Calu3 (cell line): ENCODE results near the gene CNKSR1. TPM values are rescaled to one million over a fixed set of nuclear protein-coding genes. Genes with fewer than 3 reads are reported as not detected.

Experiments used
- Bru-seq: library from RNA; stranded (reverse); fragments of 400-500 nt; gene quantifications from one replicate; lab custom pipeline; 2021; lab: Mats Ljungman, UMichigan
- BruChase-seq, 2 experiments: library from RNA; stranded (reverse); fragments of 400-500 nt; gene quantifications; one replicate each; lab custom pipeline; 2021; lab: Mats Ljungman, UMichigan
- BruUV-seq: library from RNA; stranded (reverse); fragments of 400-500 nt; replicated peaks from 2 replicates; lab custom pipeline; 2021; lab: Mats Ljungman, UMichigan
- CTCF ChIA-PET: fragments of 300-600 bp; sonication (Branson Sonifier 250); formaldehyde crosslinking; loops from one replicate; lab custom pipeline; 2022; ENCODE audit warnings: antibody characterized with exemption; lab: Charles Lee
- DNase-seq: peaks from one replicate; pipeline ENCODE4 v3.0.0; 2022
- H3K27ac Mint-ChIP-seq: one replicate; pipeline ENCODE4 v1.8.0; 2022; ENCODE audit warnings: mixed read lengths; ENCODE audit not compliant: unreplicated experiment
- H3K27me3 Mint-ChIP-seq: one replicate; pipeline ENCODE4 v1.8.0; 2022; ENCODE audit warnings: mixed read lengths; ENCODE audit not compliant: unreplicated experiment
- H3K36me3 Mint-ChIP-seq: one replicate; pipeline ENCODE4 v1.8.0; 2022; ENCODE audit warnings: mild to moderate bottlenecking, moderate library complexity, mixed read lengths; ENCODE audit not compliant: insufficient read depth, unreplicated experiment
- H3K4me1 Mint-ChIP-seq: one replicate; pipeline ENCODE4 v1.8.0; 2022; ENCODE audit warnings: mild to moderate bottlenecking, low read depth, mixed read lengths; ENCODE audit not compliant: unreplicated experiment
- H3K4me3 Mint-ChIP-seq: one replicate; pipeline ENCODE4 v1.8.0; 2022; ENCODE audit warnings: mild to moderate bottlenecking, low read depth, moderate library complexity, mixed read lengths; ENCODE audit not compliant: unreplicated experiment
- H3K9me3 Mint-ChIP-seq: one replicate; pipeline ENCODE4 v1.8.0; 2022; ENCODE audit warnings: low read depth, mixed read lengths; ENCODE audit not compliant: unreplicated experiment
- CTCF ChIP-seq: fragments of 200-600 bp; IDR thresholded peaks from one replicate; pipeline ENCODE4 v1.8.0; 2022; ENCODE audit warnings: antibody characterized with exemption; ENCODE audit not compliant: unreplicated experiment
- intact Hi-C: fragments of 100-400 bp; cut with micrococcal nuclease; formaldehyde crosslinking; loops from one replicate; pipeline ENCODE4 v1.10.0; 2022; ENCODE audit not compliant: unreplicated experiment
- long read RNA-seq: library from polyadenylated mRNA; stranded (forward); transcript quantifications from one replicate; pipeline ENCODE4 v2.0.0, GENCODE V29; 2022
- total RNA-seq: library from RNA; stranded (reverse); gene quantifications from 2 replicates; pipeline ENCODE4 v1.2.3, GENCODE V29; 2022

CNKSR1 gene
- 28.1 and 30.6 TPM in 2 replicates for total RNA-seq
- Bru-seq, nascent RNA: percentile 48 among the genes with signal in this experiment
- BruChase-seq, experiment 1, labeled RNA remaining after a 6-hour chase: percentile 61 among the genes with signal in this experiment
- BruChase-seq, experiment 2, labeled RNA remaining after a 2-hour chase: percentile 67 among the genes with signal in this experiment
- long read RNA-seq, transcript CNKSR1-201 (21 exons, 2,625 nt): major isoform, 9 of 33 reads
- long read RNA-seq, partial matches to known transcripts: 6 of 33 reads
- long read RNA-seq, other reads (novel, unspliced or antisense): 13 of 33 reads

DNA sequence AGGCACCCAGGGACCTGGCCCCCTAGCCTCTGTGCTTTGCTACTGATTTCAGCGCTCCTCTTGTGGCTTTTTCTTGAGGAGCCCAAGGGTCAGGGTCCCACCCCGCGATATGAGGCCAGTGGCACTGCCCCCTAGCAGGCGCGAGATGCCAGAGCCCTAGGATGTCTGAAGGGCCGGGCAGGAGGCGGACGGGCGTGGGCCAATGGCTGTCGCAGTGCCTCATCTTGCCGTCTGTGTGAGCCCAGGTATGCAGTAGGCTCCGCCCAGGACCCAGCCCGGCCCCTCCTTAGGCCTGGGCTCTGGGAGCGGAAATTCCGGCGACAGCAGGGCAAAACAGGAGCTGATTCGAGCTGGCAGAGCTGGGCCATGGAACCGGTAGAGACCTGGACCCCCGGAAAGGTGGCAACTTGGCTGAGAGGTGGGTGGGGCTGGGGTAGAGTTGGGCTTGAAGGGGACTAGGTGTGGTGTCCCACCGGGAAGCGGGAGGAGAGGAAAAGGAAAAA is at the start of gene CNKSR1:
TSS of gene CNKSR1 (plus strand) at position 310 of the 503 bp plus-strand sequence. CDS start at position 367, 57 bp downstream.
- peak; percentile 39 for TF ChIP-seq CTCF
- H3K27me3 Mint-ChIP-seq: no peaks in the 10 kb centered on the region
- no TSS peak for BruUV-seq
- H3K4me1 Mint-ChIP-seq: peaks cover 11% of the 10 kb centered on the region
- H3K36me3 Mint-ChIP-seq: peaks cover 19% of the 10 kb centered on the region
- intact Hi-C loops: loop anchor here (10.0 kb wide), 1 partner anchor 48 kb away; no protein-coding TSS in a partner anchor
- peak; percentile 89 for DNase-seq
- no peaks in the 10 kb centered on the region for H3K9me3 Mint-ChIP-seq
- H3K4me3 Mint-ChIP-seq: peak within 1 kb of the TSS; percentile 76
- peak within 1 kb of the TSS; percentile 78 for H3K27ac Mint-ChIP-seq
- CTCF ChIA-PET: interaction anchor here (0.6 to 1.5 kb wide), 8 partner anchors 13 to 255 kb away, joined by 3 to 10 read pairs (median 3); partner anchors contain the start of genes CEP85 and DHDDS

DNA sequence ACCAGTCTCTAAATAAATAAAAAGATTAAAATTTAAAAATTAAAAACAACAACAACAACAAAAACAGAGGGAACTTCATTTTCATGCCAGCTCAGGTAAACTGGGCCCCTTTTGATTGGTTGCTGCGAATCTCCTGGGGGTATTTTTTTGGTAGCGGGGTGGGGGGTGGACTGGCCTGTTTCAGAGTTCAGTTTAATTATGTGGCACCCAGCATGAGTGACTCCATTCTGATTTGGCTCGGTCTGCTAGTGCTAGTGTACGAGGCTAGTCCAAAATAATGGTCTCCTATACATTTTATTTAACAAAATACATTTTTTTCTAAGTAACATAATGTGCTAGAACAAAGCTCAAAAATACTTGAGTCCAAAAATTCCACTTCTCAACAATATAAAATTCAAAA is 47.5 kb upstream of the CNKSR1 start:
- no peak for TF ChIP-seq CTCF
- Mint-ChIP-seq H3K27me3 (no peaks in the 10 kb centered on the region), H3K9me3 (no peaks in the 10 kb centered on the region), H3K4me3 (no peak overlapping the region), H3K27ac (no peak overlapping the region), H3K36me3 (peaks cover 8% of the 10 kb centered on the region), H3K4me1 (peaks cover 22% of the 10 kb centered on the region)
- CTCF ChIA-PET: interaction anchor here (0.6 kb wide), 1 partner anchor 40 kb away, joined by 4 read pairs; the partner anchor contains the start of gene ZNF593
- no TSS peak for BruUV-seq
- DNase-seq: no peak
- intact Hi-C loops: no loop called here

DNA sequence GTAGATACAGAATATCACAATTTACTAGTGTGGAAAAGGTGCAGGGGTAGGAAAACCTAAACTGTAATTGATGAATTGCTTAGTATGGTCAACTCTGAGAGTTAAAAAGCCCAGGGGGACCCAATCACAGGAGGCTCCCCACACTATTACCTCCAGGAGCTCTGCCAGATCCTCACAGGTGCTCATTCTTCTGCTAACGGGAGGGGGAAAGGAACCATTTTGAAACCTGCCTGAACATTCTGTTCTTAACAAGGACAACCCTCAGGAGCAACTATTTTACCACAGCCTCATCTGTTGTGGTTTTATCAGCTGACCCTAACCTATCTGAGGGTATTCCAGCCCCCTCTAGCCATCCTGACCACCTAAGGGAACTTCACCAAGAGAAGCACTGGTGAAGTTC is 46.6 kb upstream of the CNKSR1 start:
- BruUV-seq: no TSS peak
- H3K36me3 Mint-ChIP-seq: peaks cover 8% of the 10 kb centered on the region
- no peaks in the 10 kb centered on the region for H3K27me3 Mint-ChIP-seq
- TF ChIP-seq CTCF: no peak
- H3K27ac Mint-ChIP-seq: no peak overlapping the region
- no peak overlapping the region for H3K4me3 Mint-ChIP-seq
- H3K4me1 Mint-ChIP-seq: peaks cover 22% of the 10 kb centered on the region
- CTCF ChIA-PET: no interaction called here
- intact Hi-C loops: no loop called here
- H3K9me3 Mint-ChIP-seq: no peaks in the 10 kb centered on the region
- DNase-seq: no peak

DNA sequence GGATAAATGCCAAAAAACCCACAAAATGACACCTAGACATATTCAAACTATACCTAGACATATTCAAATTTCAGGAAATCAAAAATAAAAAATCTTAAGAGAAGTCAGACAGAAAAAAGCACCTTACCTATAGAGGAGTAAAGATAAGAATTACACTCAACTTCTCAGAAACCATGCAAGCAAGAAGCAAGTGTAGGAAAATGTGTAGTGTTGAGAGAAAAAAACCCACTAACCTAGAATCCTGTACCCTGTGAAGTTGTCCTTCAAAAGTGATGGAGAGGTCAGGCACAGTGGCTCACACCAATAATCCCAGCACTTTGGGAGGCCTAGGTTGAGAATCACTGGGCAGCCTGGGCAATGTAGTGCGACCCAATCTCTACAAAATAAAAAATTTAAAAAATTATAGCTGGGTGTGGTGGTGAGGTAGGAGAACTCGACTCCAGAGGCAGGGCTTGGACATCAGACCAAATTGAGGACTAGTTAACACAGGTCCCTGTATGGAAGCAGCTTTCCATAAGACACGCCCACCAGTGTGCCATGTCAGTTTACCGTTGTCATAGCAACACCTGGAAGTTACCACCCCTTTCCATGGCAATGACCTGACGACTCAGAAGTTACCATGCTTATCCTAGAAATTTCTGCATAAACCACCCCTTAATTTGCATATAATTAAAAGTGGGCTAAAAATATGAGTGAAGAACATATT is 45.0 kb upstream of the CNKSR1 start:
- BruUV-seq: no TSS peak
- H3K9me3 Mint-ChIP-seq: no peaks in the 10 kb centered on the region
- TF ChIP-seq CTCF: no peak
- H3K4me3 Mint-ChIP-seq: no peak overlapping the region
- no peaks in the 10 kb centered on the region for H3K27me3 Mint-ChIP-seq
- no peak for DNase-seq
- intact Hi-C loops: no loop called here
- H3K4me1 Mint-ChIP-seq: peaks cover 20% of the 10 kb centered on the region
- H3K27ac Mint-ChIP-seq: no peak overlapping the region
- H3K36me3 Mint-ChIP-seq: no peaks in the 10 kb centered on the region
- CTCF ChIA-PET: interaction anchor here (0.7 kb wide), 1 partner anchor 309 kb away, joined by 3 read pairs; no protein-coding TSS in a partner anchor
